Liver (tissue), 9 donors: ENCODE results near the gene LDLRAD3. TPM values are rescaled to one million over a fixed set of nuclear protein-coding genes. Genes with fewer than 3 reads are reported as not detected.

Experiments used
- DNase-seq: peaks from one replicate; pipeline ENCODE4 v3.0.0-alpha.2; 2017; ENCODE audit warnings: low spot score
- H3K27ac ChIP-seq, 2 donors: one replicate each; pipeline ENCODE4 v1.7.0; 2013; ENCODE audit warnings: inconsistent platforms in 2 of 2, low read length in 2 of 2, control low read depth in 1 of 2, low read depth in 1 of 2, mild to moderate bottlenecking in 1 of 2
- H3K27me3 ChIP-seq, 4 donors: one replicate each; pipeline versions ENCODE4 v1.6.1 to v1.7.0; 2013; ENCODE audit warnings: low read length in 3 of 4, inconsistent platforms in 1 of 4, mild to moderate bottlenecking in 1 of 4, moderate library complexity in 1 of 4; ENCODE audit not compliant: control insufficient read depth in 4 of 4, insufficient read depth in 4 of 4
- H3K36me3 ChIP-seq, 4 donors: one replicate each; pipeline versions ENCODE4 v1.6.1 to v1.7.0; 2013; ENCODE audit warnings: low read length in 3 of 4, mild to moderate bottlenecking in 3 of 4, low read depth in 1 of 4, moderate library complexity in 1 of 4; ENCODE audit not compliant: control insufficient read depth in 4 of 4, insufficient read depth in 3 of 4
- H3K4me1 ChIP-seq, 4 donors: one replicate each; pipeline versions ENCODE4 v1.6.1 to v1.7.0; 2013; ENCODE audit warnings: low read length in 3 of 4, mild to moderate bottlenecking in 3 of 4, moderate library complexity in 1 of 4; ENCODE audit not compliant: control insufficient read depth in 4 of 4, insufficient read depth in 4 of 4
- H3K4me3 ChIP-seq, 3 donors: one replicate each; pipeline versions ENCODE4 v1.6.1 to v1.7.0; 2013; ENCODE audit warnings: low read length in 3 of 3, control low read depth in 1 of 3, low read depth in 1 of 3, mild to moderate bottlenecking in 1 of 3
- H3K9ac ChIP-seq, 2 donors: one replicate each; pipeline ENCODE4 v1.7.0; 2013; ENCODE audit warnings: low read length in 2 of 2, mild to moderate bottlenecking in 2 of 2, moderate library complexity in 2 of 2, control low read depth in 1 of 2, low read depth in 1 of 2
- H3K9me3 ChIP-seq, 4 donors: one replicate each; pipeline versions ENCODE4 v1.6.1 to v1.7.0; 2013; ENCODE audit warnings: low read length in 3 of 4; ENCODE audit not compliant: control insufficient read depth in 4 of 4
- CTCF ChIP-seq: fragments of 150-350 bp; IDR thresholded peaks from 2 replicates; pipeline ENCODE4 v1.5.1; 2017; ENCODE audit warnings: improper control_type of control experiment, low read depth, low read length; ENCODE audit not compliant: missing input control
- EGR1 ChIP-seq, 2 donors: IDR thresholded peaks; 2 replicates each; pipeline ENCODE4 v1.6.1; 2016 to 2018; ENCODE audit warnings: antibody characterized with exemption in 2 of 2, low read depth in 2 of 2
- FOXA1 ChIP-seq: IDR thresholded peaks from 2 replicates; pipeline ENCODE4 v1.6.1; 2016; ENCODE audit warnings: antibody characterized with exemption
- FOXA2 ChIP-seq: IDR thresholded peaks from 2 replicates; pipeline ENCODE4 v1.6.1; 2016; ENCODE audit warnings: antibody characterized with exemption
- GABPA ChIP-seq, 2 donors: IDR thresholded peaks in 1 of 2; conservative IDR thresholded peaks in 1 of 2; 2 replicates each; pipeline ENCODE4 v1.6.1; 2016; ENCODE audit warnings: antibody characterized with exemption in 2 of 2, mild to moderate bottlenecking in 1 of 2, moderate library complexity in 1 of 2
- HNF4A ChIP-seq, 2 donors: conservative IDR thresholded peaks; 2 replicates each; pipeline ENCODE4 v1.6.1; 2016; ENCODE audit warnings: antibody characterized with exemption in 2 of 2, mild to moderate bottlenecking in 2 of 2
- HNF4G ChIP-seq: IDR thresholded peaks from 2 replicates; pipeline ENCODE4 v1.6.1; 2016; ENCODE audit warnings: antibody characterized with exemption
- NR2F2 ChIP-seq: IDR thresholded peaks from 2 replicates; pipeline ENCODE4 v1.6.1; 2016; ENCODE audit warnings: antibody characterized with exemption
- RAD21 ChIP-seq, 2 donors: IDR thresholded peaks; 2 replicates each; pipeline ENCODE4 v1.6.1; 2016; ENCODE audit warnings: antibody characterized with exemption in 2 of 2, mild to moderate bottlenecking in 2 of 2
- RXRA ChIP-seq, 2 donors: IDR thresholded peaks; 2 replicates each; pipeline ENCODE4 v1.6.1; 2017 to 2018; ENCODE audit warnings: antibody characterized with exemption in 2 of 2, mild to moderate bottlenecking in 1 of 2
- SP1 ChIP-seq: IDR thresholded peaks from 2 replicates; pipeline ENCODE4 v1.6.1; 2018; ENCODE audit warnings: antibody characterized with exemption, mild to moderate bottlenecking
- TAF1 ChIP-seq: conservative IDR thresholded peaks from 2 replicates; pipeline ENCODE4 v1.6.1; 2016; ENCODE audit warnings: antibody characterized with exemption, mild to moderate bottlenecking
- ZBTB33 ChIP-seq: IDR thresholded peaks from 2 replicates; pipeline ENCODE4 v1.6.1; 2016; ENCODE audit warnings: antibody characterized with exemption
- WGBS: extraction: QIAGEN DNeasy Blood & Tissue Kit; methylation state at CpG from one replicate; pipeline ENCODE4 v1.1.7; 2013; 5-methylcytosine and 5-hydroxymethylcytosine counted together
- polyA plus RNA-seq, 2 donors: library from polyadenylated mRNA; stranded (reverse) in 1 of 2; unstranded in 1 of 2; fragments of 200-250 nt in 1 of 2; fragments of >200 nt in 1 of 2; fragmentation: Nextera tagmentation in 1 of 2; extraction: Ambion mirVana in 1 of 2; gene quantifications; one replicate each; pipeline versions ENCODE4 v1.2.1 to v1.2.3, GENCODE V29; 2013 to 2015
- total RNA-seq, 2 donors: library from RNA; depleted of rRNA; stranded (reverse); fragments of >200 nt; gene quantifications; one replicate each; pipeline ENCODE4 v1.2.3, GENCODE V29; 2014
- TF ChIP-seq, protein P1 (sequence below): IDR thresholded peaks from 2 replicates; pipeline ENCODE4 v1.6.1; 2016; ENCODE audit warnings: antibody characterized with exemption, mild to moderate bottlenecking
- TF ChIP-seq, protein P2 (sequence below): IDR thresholded peaks from 2 replicates; pipeline ENCODE4 v1.6.1; 2016; ENCODE audit warnings: antibody characterized with exemption
- TF ChIP-seq, protein P3 (sequence below): IDR thresholded peaks from 2 replicates; pipeline ENCODE4 v1.6.1; 2016; ENCODE audit warnings: antibody characterized with exemption
- donor health status: healthy.
- donor health status: healthy.
- donor health status: healthy.
- donor health status: healthy.
- donor health status: healthy.

LDLRAD3 gene
- total and polyA plus RNA-seq, 4 donors = 0.75 to 1.3 (median 0.93) TPM

GRCh38 chr11:36238881-36239280 lies 295.0 kb downstream of the LDLRAD3 start:
- 90% methylated on average over 1 of the region's 1 CpG for WGBS
- H3K4me3 ChIP-seq = no peak overlapping the region
- H3K27ac ChIP-seq = no peak overlapping the region

DNA sequence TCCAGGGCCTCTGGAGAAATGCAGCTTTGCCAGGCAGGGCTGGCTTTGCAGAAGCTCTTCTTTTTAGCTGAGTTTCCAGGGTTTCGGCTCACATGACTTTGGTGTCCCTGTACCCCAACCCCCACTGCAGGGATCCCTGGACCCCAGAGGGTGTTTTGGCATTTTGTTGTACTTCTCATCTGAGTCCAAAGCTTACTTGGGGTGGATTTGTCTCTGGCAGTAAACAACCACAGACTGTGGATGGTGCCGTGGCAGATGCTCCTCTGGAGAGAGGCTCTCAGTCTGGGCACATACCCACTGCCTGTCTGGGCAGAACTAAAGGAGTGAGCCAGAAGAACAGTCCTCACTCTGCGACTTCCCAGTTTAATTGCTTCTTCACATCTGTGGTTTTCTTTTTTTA lies 295.8 kb downstream of the LDLRAD3 start:
- no peak for DNase-seq
- H3K27ac ChIP-seq = no peak overlapping the region
- H3K9ac ChIP-seq = no peak overlapping the region
- H3K4me3 ChIP-seq = no peak overlapping the region
- no peaks in the 10 kb centered on the region for H3K36me3 ChIP-seq
- no peaks in the 10 kb centered on the region for H3K4me1 ChIP-seq
- H3K9me3 ChIP-seq = no peaks in the 10 kb centered on the region
- no peaks in the 10 kb centered on the region for H3K27me3 ChIP-seq
- 94% methylated on average over 3 of the region's 3 CpGs for WGBS
- TF ChIP-seq HNF4A (conservative IDR thresholded peaks at IDR 0.05) (no peak), FOXA2 (no peak), CTCF (no peak), SP1 (no peak), ZBTB33 (no peak)
- TF ChIP-seq, protein P1, sequence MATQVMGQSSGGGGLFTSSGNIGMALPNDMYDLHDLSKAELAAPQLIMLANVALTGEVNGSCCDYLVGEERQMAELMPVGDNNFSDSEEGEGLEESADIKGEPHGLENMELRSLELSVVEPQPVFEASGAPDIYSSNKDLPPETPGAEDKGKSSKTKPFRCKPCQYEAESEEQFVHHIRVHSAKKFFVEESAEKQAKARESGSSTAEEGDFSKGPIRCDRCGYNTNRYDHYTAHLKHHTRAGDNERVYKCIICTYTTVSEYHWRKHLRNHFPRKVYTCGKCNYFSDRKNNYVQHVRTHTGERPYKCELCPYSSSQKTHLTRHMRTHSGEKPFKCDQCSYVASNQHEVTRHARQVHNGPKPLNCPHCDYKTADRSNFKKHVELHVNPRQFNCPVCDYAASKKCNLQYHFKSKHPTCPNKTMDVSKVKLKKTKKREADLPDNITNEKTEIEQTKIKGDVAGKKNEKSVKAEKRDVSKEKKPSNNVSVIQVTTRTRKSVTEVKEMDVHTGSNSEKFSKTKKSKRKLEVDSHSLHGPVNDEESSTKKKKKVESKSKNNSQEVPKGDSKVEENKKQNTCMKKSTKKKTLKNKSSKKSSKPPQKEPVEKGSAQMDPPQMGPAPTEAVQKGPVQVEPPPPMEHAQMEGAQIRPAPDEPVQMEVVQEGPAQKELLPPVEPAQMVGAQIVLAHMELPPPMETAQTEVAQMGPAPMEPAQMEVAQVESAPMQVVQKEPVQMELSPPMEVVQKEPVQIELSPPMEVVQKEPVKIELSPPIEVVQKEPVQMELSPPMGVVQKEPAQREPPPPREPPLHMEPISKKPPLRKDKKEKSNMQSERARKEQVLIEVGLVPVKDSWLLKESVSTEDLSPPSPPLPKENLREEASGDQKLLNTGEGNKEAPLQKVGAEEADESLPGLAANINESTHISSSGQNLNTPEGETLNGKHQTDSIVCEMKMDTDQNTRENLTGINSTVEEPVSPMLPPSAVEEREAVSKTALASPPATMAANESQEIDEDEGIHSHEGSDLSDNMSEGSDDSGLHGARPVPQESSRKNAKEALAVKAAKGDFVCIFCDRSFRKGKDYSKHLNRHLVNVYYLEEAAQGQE = no peak

More at GRCh38 chr11:36238881-36239280, 295.0 kb downstream of the LDLRAD3 start:
- Histone ChIP-seq H3K9ac (no peak overlapping the region), H3K27me3 (no peaks in the 10 kb centered on the region), H3K4me1 (no peaks in the 10 kb centered on the region), H3K36me3 (no peaks in the 10 kb centered on the region), H3K9me3 (no peaks in the 10 kb centered on the region)
- TF ChIP-seq HNF4A (conservative IDR thresholded peaks at IDR 0.05) (no peak), GABPA (IDR thresholded peaks at IDR 0.05 in 1 of 2, conservative IDR thresholded peaks at IDR 0.05 in 1 of 2) (no peak), CTCF (no peak), TAF1 (no peak), SP1 (no peak), FOXA1 (no peak), FOXA2 (no peak), RAD21 (IDR thresholded peaks at IDR 0.05) (no peak), HNF4G (no peak), EGR1 (IDR thresholded peaks at IDR 0.05; ENCODE audit: low read depth in 2 of 2) (no peak), RXRA (IDR thresholded peaks at IDR 0.05) (no peak), NR2F2 (no peak)
- TF ChIP-seq, protein P2, sequence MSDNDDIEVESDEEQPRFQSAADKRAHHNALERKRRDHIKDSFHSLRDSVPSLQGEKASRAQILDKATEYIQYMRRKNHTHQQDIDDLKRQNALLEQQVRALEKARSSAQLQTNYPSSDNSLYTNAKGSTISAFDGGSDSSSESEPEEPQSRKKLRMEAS = no peak
- TF ChIP-seq, protein P3, sequence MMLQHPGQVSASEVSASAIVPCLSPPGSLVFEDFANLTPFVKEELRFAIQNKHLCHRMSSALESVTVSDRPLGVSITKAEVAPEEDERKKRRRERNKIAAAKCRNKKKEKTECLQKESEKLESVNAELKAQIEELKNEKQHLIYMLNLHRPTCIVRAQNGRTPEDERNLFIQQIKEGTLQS = no peak
- TF ChIP-seq, protein P1 = no peak
- DNase-seq = no peak
